Tracheal epithelial cell (primary cell): ENCODE results near the gene TMEM207. TPM values are rescaled to one million over a fixed set of nuclear protein-coding genes. Genes with fewer than 3 reads are reported as not detected.

Source experiments
- total RNA-seq: library from RNA; depleted of rRNA; stranded (reverse); fragments of >200 nt; gene quantifications from 2 replicates; pipeline ENCODE4 v1.2.1, GENCODE V29; 2014

Gene TMEM207
- not detected in 2 replicates for total RNA-seq

DNA sequence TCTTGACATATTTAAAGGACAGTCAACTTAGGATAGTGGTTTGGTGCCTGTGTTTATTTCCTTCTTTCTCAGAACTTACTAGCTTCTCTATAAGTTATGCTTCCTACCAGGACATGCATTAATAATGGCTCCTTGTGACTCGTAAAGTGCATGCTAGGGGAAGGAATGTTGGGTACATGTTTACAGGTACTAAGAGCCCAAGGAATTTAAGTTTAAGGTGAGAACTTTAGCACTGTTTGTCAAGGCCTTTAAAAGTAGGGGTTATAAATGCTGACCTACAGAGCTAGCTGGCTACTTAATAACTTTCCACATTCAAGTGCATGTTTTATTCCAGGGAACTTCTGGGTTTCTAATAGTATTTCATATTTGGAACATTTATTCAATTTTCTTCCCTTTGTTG is at the start of gene TMEM207:
TMEM207 (minus strand) TSS at position 101 of the 400 bp plus-strand sequence; CDS start at position 9, 92 bp downstream.

DNA sequence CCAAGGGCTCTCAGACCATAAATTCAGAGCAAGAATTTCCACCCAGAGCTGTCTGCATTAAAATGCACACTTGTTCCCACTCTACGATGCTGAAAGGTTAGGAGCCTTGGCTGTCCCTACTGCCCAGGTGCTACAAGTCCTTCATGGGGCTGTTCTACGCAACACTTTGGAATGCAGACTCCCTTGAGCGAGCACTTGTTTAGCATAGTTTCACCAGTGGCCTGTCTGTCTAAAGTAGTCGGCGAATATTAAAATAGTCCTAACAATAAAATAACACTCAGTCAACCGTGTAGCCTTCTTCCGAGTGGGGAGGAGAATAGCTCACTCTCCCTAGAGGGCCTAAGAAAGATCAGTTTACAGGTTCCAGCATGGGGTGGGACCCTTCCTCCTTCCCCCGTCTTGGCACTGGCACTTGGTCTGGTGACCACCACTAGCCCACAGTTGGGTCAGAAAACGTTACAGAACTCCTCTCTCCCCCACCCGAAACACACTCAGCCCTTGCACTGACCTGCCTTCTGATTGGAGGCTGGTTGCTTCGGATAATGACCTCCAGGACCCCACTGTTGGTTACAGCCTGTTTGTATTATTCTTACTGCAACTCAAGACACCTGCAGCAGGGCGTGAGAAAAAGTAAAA is 62.0 kb downstream of the TMEM207 start, which contains the start of gene CLDN16:
CLDN16 (plus strand) TSS at position 586 of the 636 bp plus-strand sequence. CDS start 167 bp downstream, outside the sequence.

Other genes starting within 250 kb of the TMEM207 start
- gene CLDN1, start 127.5 kb downstream of the TMEM207 start, total RNA-seq: 24.5 and 226 TPM in 2 replicates
- 1.3 and 10.4 TPM in 2 replicates for gene CLDN16, start 61.7 kb downstream of the TMEM207 start, total RNA-seq
- 42.4 and 43.1 TPM in 2 replicates for gene IL1RAP, start 64.2 kb upstream of the TMEM207 start, total RNA-seq